OCI-LY1 (cell line): Measurements from ENCODE around the gene LRCH3.

ENCODE experiments used
- EZH2 ChIP-seq: fragments of 200-600 bp; sonication (generic), shearing (Covaris generic); IDR thresholded peaks from 2 replicates; pipeline ENCODE4 v1.8.0; 2017; ENCODE audit warnings: borderline replicate concordance, mixed run types, mild to moderate bottlenecking, antibody characterized with exemption, low read length, moderate library complexity, mixed read lengths
- TF ChIP-seq, protein P1 (sequence below): fragments of 200-600 bp; sonication (generic), shearing (Covaris generic); IDR thresholded peaks from 2 replicates; pipeline ENCODE4 v1.5.1; 2017; ENCODE audit warnings: mild to moderate bottlenecking, antibody characterized with exemption, low read length, moderate library complexity, mixed read lengths

DNA sequence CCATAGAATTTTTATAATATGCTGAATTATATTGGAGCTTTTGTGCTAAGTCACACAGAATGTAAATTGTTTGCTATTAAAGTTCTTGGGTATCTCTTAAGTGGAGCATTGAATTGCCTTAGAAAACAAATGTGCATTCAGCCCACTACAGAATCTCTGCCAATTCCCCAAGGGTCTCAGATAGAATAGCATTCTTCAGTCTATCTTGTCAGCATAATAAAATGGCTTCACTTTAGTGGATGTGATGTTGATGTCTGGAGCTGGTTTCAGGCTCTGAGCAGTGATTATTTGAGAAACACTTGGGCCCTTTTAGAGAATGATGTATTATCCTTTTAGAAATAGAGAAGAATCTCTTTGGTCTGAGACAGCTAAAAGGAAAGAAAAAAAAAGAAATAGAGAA lies 45.2 kb downstream of the LRCH3 start:
- no peak for TF ChIP-seq EZH2
- TF ChIP-seq, protein P1, sequence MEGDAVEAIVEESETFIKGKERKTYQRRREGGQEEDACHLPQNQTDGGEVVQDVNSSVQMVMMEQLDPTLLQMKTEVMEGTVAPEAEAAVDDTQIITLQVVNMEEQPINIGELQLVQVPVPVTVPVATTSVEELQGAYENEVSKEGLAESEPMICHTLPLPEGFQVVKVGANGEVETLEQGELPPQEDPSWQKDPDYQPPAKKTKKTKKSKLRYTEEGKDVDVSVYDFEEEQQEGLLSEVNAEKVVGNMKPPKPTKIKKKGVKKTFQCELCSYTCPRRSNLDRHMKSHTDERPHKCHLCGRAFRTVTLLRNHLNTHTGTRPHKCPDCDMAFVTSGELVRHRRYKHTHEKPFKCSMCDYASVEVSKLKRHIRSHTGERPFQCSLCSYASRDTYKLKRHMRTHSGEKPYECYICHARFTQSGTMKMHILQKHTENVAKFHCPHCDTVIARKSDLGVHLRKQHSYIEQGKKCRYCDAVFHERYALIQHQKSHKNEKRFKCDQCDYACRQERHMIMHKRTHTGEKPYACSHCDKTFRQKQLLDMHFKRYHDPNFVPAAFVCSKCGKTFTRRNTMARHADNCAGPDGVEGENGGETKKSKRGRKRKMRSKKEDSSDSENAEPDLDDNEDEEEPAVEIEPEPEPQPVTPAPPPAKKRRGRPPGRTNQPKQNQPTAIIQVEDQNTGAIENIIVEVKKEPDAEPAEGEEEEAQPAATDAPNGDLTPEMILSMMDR = no peak
